Measurements from ENCODE around the gene FAM47B. TPM values are rescaled to one million over a fixed set of nuclear protein-coding genes. Genes with fewer than 3 reads are reported as not detected.

FAM47B gene
- polyA plus RNA-seq, 3 donors: not detected

DNA sequence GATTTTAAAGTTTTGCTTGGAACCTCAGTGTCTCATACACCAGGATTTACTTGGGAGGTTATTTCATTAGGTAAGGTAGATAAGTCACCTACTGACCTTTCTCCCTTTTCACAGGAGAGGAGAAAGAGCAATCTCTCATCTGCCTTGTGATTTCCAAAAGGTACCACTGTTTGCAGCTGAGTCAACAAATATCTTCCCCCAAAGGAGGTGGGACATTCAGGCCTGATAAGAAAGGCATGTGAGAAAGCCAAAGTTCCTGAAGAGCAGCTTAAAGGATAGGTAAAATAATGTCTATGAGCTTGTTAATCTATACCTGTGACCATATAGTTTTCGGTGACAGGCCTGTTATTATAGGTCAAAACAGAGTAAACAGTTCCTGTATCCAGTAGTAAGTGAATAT is 45.0 kb downstream of the FAM47B start:
- H3K4me3 Mint-ChIP-seq: no peak overlapping the region
- Histone ChIP-seq H3K9ac (ENCODE audit: insufficient read depth, low read length, poor library complexity, severe bottlenecking) (no peak overlapping the region), H3K79me2 (ENCODE audit: insufficient read depth, low read length) (no peaks in the 10 kb centered on the region), H4K20me1 (ENCODE audit: insufficient read depth, low read length) (no peaks in the 10 kb centered on the region), H3K4me2 (replicated peaks; ENCODE audit: extremely low read depth, low read length, poor library complexity, severe bottlenecking) (no peak overlapping the region), H3K4me1 (ENCODE audit: control insufficient read depth in 1 of 2, insufficient read depth in 2 of 2, low read length in 2 of 2) (no peaks in the 10 kb centered on the region), H3K27me3 (ENCODE audit: control insufficient read depth in 2 of 2, insufficient read depth in 2 of 2, low read length in 2 of 2) (no peaks in the 10 kb centered on the region), H3K4me3 (replicated peaks in 1 of 3; ENCODE audit: low read depth in 2 of 3, low read length in 3 of 3) (no peak overlapping the region), H3K36me3 (replicated peaks in 1 of 2; ENCODE audit: control insufficient read depth in 1 of 2, insufficient read depth in 2 of 2, low read length in 2 of 2) (no peaks in the 10 kb centered on the region), H2AFZ (ENCODE audit: insufficient read depth, low read depth, low read length, poor library complexity, severe bottlenecking) (no peak overlapping the region), H3K9me3 (replicated peaks in 1 of 2; ENCODE audit: control insufficient read depth in 1 of 2, insufficient read depth in 1 of 2, low read length in 2 of 2) (no peaks in the 10 kb centered on the region), H3K27ac (ENCODE audit: low read depth in 1 of 2, low read length in 2 of 2) (no peak overlapping the region)
- no peaks in the 10 kb centered on the region for H3K27me3 Mint-ChIP-seq (ENCODE audit: low read depth in 3 of 3)
- no CpG with 5 or more reads among the region's 1 CpG for WGBS (ENCODE audit: insufficient coverage)
- H3K4me1 Mint-ChIP-seq: no peaks in the 10 kb centered on the region
- TF ChIP-seq, protein P1, sequence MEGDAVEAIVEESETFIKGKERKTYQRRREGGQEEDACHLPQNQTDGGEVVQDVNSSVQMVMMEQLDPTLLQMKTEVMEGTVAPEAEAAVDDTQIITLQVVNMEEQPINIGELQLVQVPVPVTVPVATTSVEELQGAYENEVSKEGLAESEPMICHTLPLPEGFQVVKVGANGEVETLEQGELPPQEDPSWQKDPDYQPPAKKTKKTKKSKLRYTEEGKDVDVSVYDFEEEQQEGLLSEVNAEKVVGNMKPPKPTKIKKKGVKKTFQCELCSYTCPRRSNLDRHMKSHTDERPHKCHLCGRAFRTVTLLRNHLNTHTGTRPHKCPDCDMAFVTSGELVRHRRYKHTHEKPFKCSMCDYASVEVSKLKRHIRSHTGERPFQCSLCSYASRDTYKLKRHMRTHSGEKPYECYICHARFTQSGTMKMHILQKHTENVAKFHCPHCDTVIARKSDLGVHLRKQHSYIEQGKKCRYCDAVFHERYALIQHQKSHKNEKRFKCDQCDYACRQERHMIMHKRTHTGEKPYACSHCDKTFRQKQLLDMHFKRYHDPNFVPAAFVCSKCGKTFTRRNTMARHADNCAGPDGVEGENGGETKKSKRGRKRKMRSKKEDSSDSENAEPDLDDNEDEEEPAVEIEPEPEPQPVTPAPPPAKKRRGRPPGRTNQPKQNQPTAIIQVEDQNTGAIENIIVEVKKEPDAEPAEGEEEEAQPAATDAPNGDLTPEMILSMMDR (IDR thresholded peaks at IDR 0.05): no peak
- no peak for DNase-seq
- no peak overlapping the region for H3K27ac Mint-ChIP-seq
- no peaks in the 10 kb centered on the region for H3K36me3 Mint-ChIP-seq
- intact Hi-C loops (cut with micrococcal nuclease): no loop called here
- no peaks in the 10 kb centered on the region for H3K9me3 Mint-ChIP-seq
